DND-41 (cell line): Measurements from ENCODE around the gene SETBP1.

Experiments used
- EZH2 ChIP-seq: IDR thresholded peaks from 3 replicates; pipeline ENCODE4 v1.6.1; 2012; ENCODE audit warnings: borderline replicate concordance, low read depth, mild to moderate bottlenecking, moderate library complexity, low read length, inconsistent platforms; ENCODE audit not compliant: severe bottlenecking
- TF ChIP-seq, protein P1 (sequence below): IDR thresholded peaks from 2 replicates; pipeline ENCODE4 v1.5.1; 2012; ENCODE audit warnings: borderline replicate concordance, low read length, moderate library complexity, mild to moderate bottlenecking; ENCODE audit not compliant: poor library complexity, severe bottlenecking; ENCODE audit errors: extremely low read depth

DNA sequence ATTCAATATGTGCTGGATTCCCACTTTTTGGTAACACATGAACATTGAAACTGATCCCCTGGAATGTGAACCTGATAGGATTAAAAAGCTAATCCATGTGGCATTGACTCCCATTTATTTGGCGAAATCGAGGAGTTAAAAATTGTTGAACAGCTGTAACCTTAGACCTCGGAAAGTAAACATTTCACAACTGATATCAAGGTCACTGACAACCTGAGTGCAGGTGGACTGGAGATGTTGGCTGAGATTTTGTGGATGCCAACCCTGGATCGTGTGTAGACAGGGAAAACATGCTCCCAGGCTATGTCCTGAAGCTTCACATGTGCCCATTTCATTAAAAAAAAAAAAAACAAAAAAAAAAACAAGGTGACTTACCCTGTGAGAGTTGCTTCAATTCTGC is 204.8 kb downstream of the SETBP1 start:
- TF ChIP-seq, protein P1, sequence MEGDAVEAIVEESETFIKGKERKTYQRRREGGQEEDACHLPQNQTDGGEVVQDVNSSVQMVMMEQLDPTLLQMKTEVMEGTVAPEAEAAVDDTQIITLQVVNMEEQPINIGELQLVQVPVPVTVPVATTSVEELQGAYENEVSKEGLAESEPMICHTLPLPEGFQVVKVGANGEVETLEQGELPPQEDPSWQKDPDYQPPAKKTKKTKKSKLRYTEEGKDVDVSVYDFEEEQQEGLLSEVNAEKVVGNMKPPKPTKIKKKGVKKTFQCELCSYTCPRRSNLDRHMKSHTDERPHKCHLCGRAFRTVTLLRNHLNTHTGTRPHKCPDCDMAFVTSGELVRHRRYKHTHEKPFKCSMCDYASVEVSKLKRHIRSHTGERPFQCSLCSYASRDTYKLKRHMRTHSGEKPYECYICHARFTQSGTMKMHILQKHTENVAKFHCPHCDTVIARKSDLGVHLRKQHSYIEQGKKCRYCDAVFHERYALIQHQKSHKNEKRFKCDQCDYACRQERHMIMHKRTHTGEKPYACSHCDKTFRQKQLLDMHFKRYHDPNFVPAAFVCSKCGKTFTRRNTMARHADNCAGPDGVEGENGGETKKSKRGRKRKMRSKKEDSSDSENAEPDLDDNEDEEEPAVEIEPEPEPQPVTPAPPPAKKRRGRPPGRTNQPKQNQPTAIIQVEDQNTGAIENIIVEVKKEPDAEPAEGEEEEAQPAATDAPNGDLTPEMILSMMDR, result no peak
- no peak for TF ChIP-seq EZH2
